Mesenchymal stem cell (in vitro differentiated cells and primary cell): ENCODE results near the gene CFAP157.

ENCODE experiments used
- DNase-seq: peaks from one replicate; pipeline ENCODE4 v3.0.0-alpha.2; 2013
- H2AFZ ChIP-seq: one replicate; pipeline ENCODE4 v1.6.1; 2013; ENCODE audit warnings: low read depth, mild to moderate bottlenecking, control low read depth, inconsistent platforms, low read length, moderate library complexity
- H2AK5ac ChIP-seq: 2 replicates; pipeline ENCODE4 v1.6.1; 2013; ENCODE audit warnings: low read length, moderate library complexity, mild to moderate bottlenecking, inconsistent platforms; ENCODE audit not compliant: severe bottlenecking
- H2BK120ac ChIP-seq: one replicate; pipeline ENCODE4 v1.6.1; 2013; ENCODE audit warnings: low read depth, mild to moderate bottlenecking, inconsistent platforms, low read length, moderate library complexity
- H2BK12ac ChIP-seq, 2 experiments: one replicate each; pipeline ENCODE4 v1.6.1; 2013; ENCODE audit warnings: inconsistent platforms in 2 of 2, low read length in 2 of 2, mild to moderate bottlenecking in 2 of 2, moderate library complexity in 2 of 2, control low read depth in 1 of 2
- H2BK15ac ChIP-seq: one replicate; pipeline ENCODE4 v1.6.1; 2013; ENCODE audit warnings: mild to moderate bottlenecking, low read depth, inconsistent platforms; ENCODE audit not compliant: poor library complexity, severe bottlenecking
- H2BK5ac ChIP-seq: 2 replicates; pipeline ENCODE4 v1.6.1; 2013; ENCODE audit warnings: low read depth, mild to moderate bottlenecking, low read length, control low read depth, inconsistent platforms; ENCODE audit not compliant: poor library complexity, severe bottlenecking
- H3K14ac ChIP-seq, 2 experiments: one replicate each; pipeline ENCODE4 v1.6.1; 2013; ENCODE audit warnings: inconsistent platforms in 2 of 2, low read length in 2 of 2, control low read depth in 1 of 2, mild to moderate bottlenecking in 1 of 2, moderate library complexity in 1 of 2
- H3K18ac ChIP-seq, 2 experiments: one replicate each; pipeline ENCODE4 v1.6.1; 2013; ENCODE audit warnings: inconsistent platforms in 2 of 2, low read length in 2 of 2, control low read depth in 1 of 2, low read depth in 1 of 2, mild to moderate bottlenecking in 1 of 2
- H3K23ac ChIP-seq, 2 experiments: one replicate each; pipeline ENCODE4 v1.6.1; 2013; ENCODE audit warnings: inconsistent platforms in 2 of 2, low read length in 2 of 2, mild to moderate bottlenecking in 2 of 2, moderate library complexity in 2 of 2, control low read depth in 1 of 2
- H3K27ac ChIP-seq: 2 replicates; pipeline ENCODE4 v1.5.1; 2013; ENCODE audit warnings: mild to moderate bottlenecking, moderate library complexity, low read length, control low read depth, inconsistent platforms; ENCODE audit not compliant: poor library complexity, severe bottlenecking
- H3K27me3 ChIP-seq, 2 experiments: 2 replicates each; pipeline versions ENCODE4 v1.6.1 to v1.7.0; 2013; ENCODE audit warnings: low read length in 2 of 2, mild to moderate bottlenecking in 2 of 2, moderate library complexity in 2 of 2, control low read depth in 1 of 2, inconsistent platforms in 1 of 2; ENCODE audit not compliant: control insufficient read depth in 1 of 2, insufficient read depth in 1 of 2
- H3K36me3 ChIP-seq, 2 experiments: 2 replicates each; pipeline versions ENCODE4 v1.6.1 to v1.7.0; 2013; ENCODE audit warnings: low read length in 2 of 2, control low read depth in 1 of 2, inconsistent platforms in 1 of 2, low read depth in 1 of 2, mild to moderate bottlenecking in 1 of 2; ENCODE audit not compliant: insufficient read depth in 2 of 2, control insufficient read depth in 1 of 2
- H3K4ac ChIP-seq, 2 experiments: one replicate each; pipeline ENCODE4 v1.6.1; 2013; ENCODE audit warnings: inconsistent platforms in 2 of 2, low read length in 2 of 2, mild to moderate bottlenecking in 2 of 2, moderate library complexity in 2 of 2, control low read depth in 1 of 2, low read depth in 1 of 2
- H3K4me1 ChIP-seq: 2 replicates; pipeline ENCODE4 v1.6.1; 2013; ENCODE audit warnings: low read depth, low read length, control low read depth; ENCODE audit not compliant: control insufficient read depth, insufficient read depth
- H3K4me2 ChIP-seq: 2 replicates; pipeline ENCODE4 v1.6.1; 2013; ENCODE audit warnings: low read length, mild to moderate bottlenecking, inconsistent platforms; ENCODE audit not compliant: poor library complexity, severe bottlenecking
- H3K4me3 ChIP-seq, 2 experiments: 2 replicates each; pipeline versions ENCODE4 v1.5.1 to v1.7.0; 2013; ENCODE audit warnings: low read length in 2 of 2, mild to moderate bottlenecking in 2 of 2, control low read depth in 1 of 2, low read depth in 1 of 2; ENCODE audit not compliant: insufficient read depth in 1 of 2
- H3K79me1 ChIP-seq: replicated peaks from 2 replicates; pipeline ENCODE4 v1.6.1; 2013; ENCODE audit warnings: mild to moderate bottlenecking, control low read depth, low read length, inconsistent platforms; ENCODE audit not compliant: poor library complexity, severe bottlenecking
- H3K9ac ChIP-seq: 2 replicates; pipeline ENCODE4 v1.7.0; 2013; ENCODE audit warnings: mild to moderate bottlenecking, low read length, moderate library complexity
- H3K9me3 ChIP-seq: 2 replicates; pipeline ENCODE4 v1.7.0; 2013; ENCODE audit warnings: mild to moderate bottlenecking, low read length; ENCODE audit not compliant: control insufficient read depth
- H4K8ac ChIP-seq: one replicate; pipeline ENCODE4 v1.6.1; 2013; ENCODE audit warnings: inconsistent platforms, mild to moderate bottlenecking, low read length, moderate library complexity
- H4K91ac ChIP-seq: one replicate; pipeline ENCODE4 v1.6.1; 2013; ENCODE audit warnings: mild to moderate bottlenecking, low read length, inconsistent platforms
- WGBS: methylation state at CpG from one replicate; pipeline ENCODE4 v1.1.7; 2013; ENCODE audit warnings: mixed read lengths; 5-methylcytosine and 5-hydroxymethylcytosine counted together

CFAP157 gene

GRCh38 chr9:127728808-127729207, 22.0 kb downstream of the CFAP157 start:
- Histone ChIP-seq H2BK5ac (no peak overlapping the region), H2AFZ (no peak overlapping the region), H3K9ac (no peak overlapping the region), H3K4me1 (peaks cover 5% of the 10 kb centered on the region), H2BK15ac (no peak overlapping the region), H3K27me3 (peaks cover 0 to 3% of the 10 kb centered on the region in 2 experiments), H4K91ac (no peak overlapping the region), H3K4me2 (no peak overlapping the region), H3K4me3 (no peak overlapping the region), H3K23ac (no peak overlapping the region), H3K9me3 (no peaks in the 10 kb centered on the region), H2AK5ac (no peak overlapping the region), H2BK120ac (no peak overlapping the region), H3K18ac (no peak overlapping the region), H3K27ac (no peak overlapping the region), H3K4ac (no peak overlapping the region), H3K36me3 (peaks cover 18 to 30% of the 10 kb centered on the region in 2 experiments), H2BK12ac (no peak overlapping the region), H3K14ac (no peak overlapping the region), H3K79me1 (peaks cover 5% of the 10 kb centered on the region), H4K8ac (no peak overlapping the region)
- WGBS: 86% methylated on average over 8 of the region's 8 CpGs
- no peak for DNase-seq

GRCh38 chr9:127729522-127730256, 22.9 kb downstream of the CFAP157 start:
- Histone ChIP-seq H3K4me3 (no peak overlapping the region), H3K9me3 (no peaks in the 10 kb centered on the region), H3K4me2 (no peak overlapping the region), H3K4me1 (peaks cover 10% of the 10 kb centered on the region), H3K23ac (no peak overlapping the region), H3K4ac (no peak overlapping the region), H2AFZ (no peak overlapping the region), H2BK120ac (no peak overlapping the region), H2AK5ac (no peak overlapping the region), H3K9ac (no peak overlapping the region), H4K91ac (no peak overlapping the region), H2BK5ac (no peak overlapping the region), H2BK12ac (no peak overlapping the region), H3K27ac (no peak overlapping the region), H3K18ac (no peak overlapping the region), H4K8ac (no peak overlapping the region), H3K14ac (no peak overlapping the region), H2BK15ac (no peak overlapping the region), H3K79me1 (peaks cover 9% of the 10 kb centered on the region), H3K27me3 (no peaks in the 10 kb centered on the region), H3K36me3 (peaks cover 18 to 30% of the 10 kb centered on the region in 2 experiments)
- WGBS: 91% methylated on average over 17 of the region's 18 CpGs
- no peak for DNase-seq

GRCh38 chr9:127730262-127730661, 23.5 kb downstream of the CFAP157 start:
- no peak overlapping the region for H3K4me2 ChIP-seq
- no peak overlapping the region for H3K4ac ChIP-seq
- peaks cover 9% of the 10 kb centered on the region for H3K79me1 ChIP-seq

DNA sequence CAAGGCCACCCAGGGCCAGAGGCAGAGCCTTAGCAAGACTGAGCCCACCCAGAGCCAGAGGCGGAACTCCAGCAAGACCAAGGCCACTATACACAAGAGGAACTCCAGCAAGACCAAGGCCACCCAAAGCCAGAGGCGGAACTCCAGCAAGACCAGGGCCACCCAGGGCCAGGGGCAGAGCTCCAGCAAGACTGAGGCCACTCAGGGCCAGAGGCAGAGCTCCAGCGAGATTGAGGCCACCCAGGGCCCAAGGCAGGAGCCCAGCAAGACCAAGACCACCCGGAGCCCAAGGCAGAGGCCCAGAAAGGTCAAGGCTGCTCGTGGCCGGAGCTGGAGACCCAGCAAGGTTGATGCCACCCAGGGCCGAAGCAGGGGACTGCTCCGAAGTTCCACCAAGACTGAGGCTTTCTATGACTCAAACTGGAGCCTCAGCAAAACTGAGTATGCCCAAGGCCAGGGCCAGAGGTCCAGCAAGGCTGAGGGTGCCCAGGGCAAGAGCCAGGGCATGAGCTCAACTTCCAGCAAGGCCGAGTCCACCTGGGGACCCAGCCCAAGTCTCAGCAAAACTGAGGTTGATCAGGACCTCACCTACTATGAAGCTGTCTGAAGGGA, 24.1 kb downstream of the CFAP157 start:
- Histone ChIP-seq H4K91ac (no peak overlapping the region), H3K4me3 (no peak overlapping the region), H3K9me3 (no peaks in the 10 kb centered on the region), H3K4ac (no peak overlapping the region), H3K27me3 (no peaks in the 10 kb centered on the region), H2BK5ac (no peak overlapping the region), H3K18ac (no peak overlapping the region), H2BK15ac (no peak overlapping the region), H3K4me1 (peaks cover 10% of the 10 kb centered on the region), H2BK12ac (no peak overlapping the region), H3K79me1 (peaks cover 9% of the 10 kb centered on the region), H3K23ac (no peak overlapping the region), H3K27ac (no peak overlapping the region), H3K14ac (no peak overlapping the region), H2AFZ (no peak overlapping the region), H2BK120ac (no peak overlapping the region), H3K9ac (no peak overlapping the region), H3K4me2 (no peak overlapping the region), H4K8ac (no peak overlapping the region), H2AK5ac (no peak overlapping the region), H3K36me3 (peaks cover 18 to 30% of the 10 kb centered on the region in 2 experiments)
- no peak for DNase-seq
- 95% methylated on average over 9 of the region's 9 CpGs for WGBS

More at GRCh38 chr9:127730262-127730661, 23.5 kb downstream of the CFAP157 start:
- Histone ChIP-seq H4K8ac (no peak overlapping the region), H2BK12ac (no peak overlapping the region), H3K36me3 (peaks cover 18 to 30% of the 10 kb centered on the region in 2 experiments), H4K91ac (no peak overlapping the region), H2AFZ (no peak overlapping the region), H3K9ac (no peak overlapping the region), H2BK5ac (no peak overlapping the region), H3K18ac (no peak overlapping the region), H3K27me3 (no peaks in the 10 kb centered on the region), H3K4me1 (peaks cover 10% of the 10 kb centered on the region), H3K23ac (no peak overlapping the region), H2BK120ac (no peak overlapping the region), H2AK5ac (no peak overlapping the region), H3K27ac (no peak overlapping the region), H3K14ac (no peak overlapping the region), H3K9me3 (no peaks in the 10 kb centered on the region), H3K4me3 (no peak overlapping the region), H2BK15ac (no peak overlapping the region)
- 90% methylated on average over 9 of the region's 9 CpGs for whole genome bisulfite sequencing
- no peak for DNase-seq
